Measurements from ENCODE around the gene GLT8D1.

Gene GLT8D1

DNA sequence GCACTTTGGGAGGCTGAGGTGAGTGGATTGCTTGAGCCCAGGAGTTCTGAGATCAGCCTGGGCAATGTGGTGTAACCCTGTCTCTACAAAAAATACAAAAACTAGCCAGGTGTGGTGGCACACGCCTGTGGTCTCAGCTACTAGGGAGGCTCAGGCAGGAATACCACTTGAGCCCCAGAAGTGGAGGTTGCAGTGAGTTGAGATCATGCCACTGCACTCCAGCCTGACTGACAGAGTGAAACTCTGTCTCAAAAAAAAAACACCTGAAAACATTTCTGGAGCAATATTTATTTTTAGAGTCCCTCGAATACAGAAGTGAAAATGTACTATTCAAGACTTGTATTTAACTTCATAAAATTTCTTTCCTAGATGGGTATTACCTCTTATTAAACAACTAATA, 4.9 kb upstream of the GLT8D1 start:
- no peak for DNase-seq

DNA sequence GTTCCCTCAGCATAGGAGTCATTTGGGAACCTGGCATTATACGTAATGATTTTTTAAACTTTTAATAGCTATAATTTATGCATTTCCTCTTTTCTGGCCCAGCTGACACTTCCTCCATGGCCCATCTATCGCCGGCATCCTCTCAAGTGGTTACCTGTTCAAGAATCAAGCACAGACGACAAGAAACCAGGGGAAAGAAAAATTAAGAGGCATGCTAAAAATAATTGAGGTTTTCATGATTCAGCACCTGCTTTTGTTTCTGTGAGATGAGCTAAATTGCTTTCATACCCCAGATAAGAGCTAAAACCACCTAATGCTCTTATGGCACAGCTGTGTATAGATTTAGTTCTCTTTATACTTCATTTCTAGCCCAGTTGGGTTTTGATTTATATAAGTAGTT, 2.0 kb upstream of the GLT8D1 start:
- DNase-seq: no peak

DNA sequence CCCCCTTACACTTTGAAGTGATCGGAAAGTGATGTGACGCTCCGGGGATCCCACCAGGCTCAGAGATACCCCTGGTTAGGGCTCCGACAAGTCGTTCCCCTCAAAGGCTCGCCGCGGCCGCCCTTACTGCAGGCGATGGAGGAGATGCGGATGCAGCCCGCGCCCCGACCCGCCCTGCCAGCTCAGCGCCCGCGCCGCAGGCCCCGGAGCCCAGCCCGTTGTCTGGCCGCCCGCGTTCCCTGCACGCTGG, 228 bp downstream of the GLT8D1 start:
- DNase-seq: no peak

DNA sequence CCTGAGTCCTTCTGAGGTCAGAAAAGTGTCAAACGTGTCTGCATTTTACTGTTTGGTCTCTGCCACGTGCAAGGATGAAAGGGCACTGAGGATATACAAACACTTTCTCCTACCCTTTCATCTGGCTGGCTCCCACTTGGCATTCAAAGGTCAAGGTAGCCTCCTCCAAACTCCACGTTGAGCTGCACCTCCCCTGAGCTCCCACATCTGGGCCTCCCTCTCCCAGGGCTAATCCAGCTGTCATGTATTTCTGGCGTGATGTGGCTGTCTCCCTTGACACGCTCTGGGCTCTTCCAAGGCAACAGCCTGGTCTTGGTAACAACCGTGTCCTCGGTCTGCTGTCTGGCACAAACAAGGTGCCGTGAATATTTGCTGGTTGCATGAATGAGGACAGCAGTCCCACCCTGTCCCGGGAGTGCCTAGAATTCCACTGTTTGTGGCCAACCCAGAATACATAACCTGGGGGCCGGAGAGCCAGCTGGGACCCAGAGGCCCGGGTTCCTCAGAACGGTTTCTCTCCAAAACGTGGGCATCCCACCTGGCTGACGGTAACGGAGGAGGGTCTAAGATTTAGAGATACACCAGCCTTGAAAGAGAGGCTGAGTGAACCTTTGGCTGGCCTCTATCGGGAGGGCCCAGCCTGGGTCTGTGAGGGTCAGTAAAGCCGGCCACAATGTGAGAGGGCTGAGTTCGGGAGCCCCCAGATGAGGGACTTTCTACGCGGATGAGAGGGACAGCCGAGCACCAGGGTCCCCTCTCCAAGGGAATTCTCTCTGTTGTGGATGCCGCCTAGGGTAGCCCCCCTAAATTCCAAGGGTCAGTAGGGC, 767 bp downstream of the GLT8D1 start:
- peak; percentile 23 for DNase-seq

DNA sequence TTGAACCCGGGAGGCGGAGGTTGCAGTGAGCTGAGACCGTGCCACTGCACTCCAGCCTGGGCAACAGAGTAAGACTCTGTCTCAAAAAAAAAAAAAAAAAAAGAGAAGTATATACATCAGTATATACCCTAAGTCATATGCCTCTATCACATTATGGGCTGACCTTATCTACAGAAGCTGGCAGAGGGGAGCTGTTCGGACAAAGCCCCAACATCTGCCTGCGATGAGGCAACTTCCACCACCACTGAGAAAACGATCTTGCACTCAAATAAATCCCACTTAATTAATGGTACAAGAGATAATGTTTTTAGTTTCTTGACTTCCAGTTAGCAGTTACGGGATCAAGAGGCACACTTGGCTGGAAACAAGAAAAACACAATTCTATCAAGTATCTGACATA, 2.2 kb downstream of the GLT8D1 start:
- no peak for DNase-seq

DNA sequence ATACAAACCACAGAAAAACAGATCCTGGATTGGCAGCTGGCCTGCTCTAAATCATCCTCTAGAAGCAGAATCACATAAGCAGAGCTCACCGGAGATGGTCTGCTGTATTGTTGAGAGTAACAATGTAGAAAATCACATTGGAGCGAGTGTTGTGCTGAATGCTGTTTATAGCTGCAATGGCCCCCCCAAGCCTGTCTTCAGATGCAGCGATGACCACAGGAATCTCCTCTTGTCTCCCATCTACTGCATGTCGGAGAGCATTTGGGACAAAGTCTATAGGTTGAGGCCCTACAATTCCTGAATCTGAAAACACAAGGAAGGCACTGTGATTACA, 8.0 kb downstream of the GLT8D1 start:
- no peak for DNase-seq

DNA sequence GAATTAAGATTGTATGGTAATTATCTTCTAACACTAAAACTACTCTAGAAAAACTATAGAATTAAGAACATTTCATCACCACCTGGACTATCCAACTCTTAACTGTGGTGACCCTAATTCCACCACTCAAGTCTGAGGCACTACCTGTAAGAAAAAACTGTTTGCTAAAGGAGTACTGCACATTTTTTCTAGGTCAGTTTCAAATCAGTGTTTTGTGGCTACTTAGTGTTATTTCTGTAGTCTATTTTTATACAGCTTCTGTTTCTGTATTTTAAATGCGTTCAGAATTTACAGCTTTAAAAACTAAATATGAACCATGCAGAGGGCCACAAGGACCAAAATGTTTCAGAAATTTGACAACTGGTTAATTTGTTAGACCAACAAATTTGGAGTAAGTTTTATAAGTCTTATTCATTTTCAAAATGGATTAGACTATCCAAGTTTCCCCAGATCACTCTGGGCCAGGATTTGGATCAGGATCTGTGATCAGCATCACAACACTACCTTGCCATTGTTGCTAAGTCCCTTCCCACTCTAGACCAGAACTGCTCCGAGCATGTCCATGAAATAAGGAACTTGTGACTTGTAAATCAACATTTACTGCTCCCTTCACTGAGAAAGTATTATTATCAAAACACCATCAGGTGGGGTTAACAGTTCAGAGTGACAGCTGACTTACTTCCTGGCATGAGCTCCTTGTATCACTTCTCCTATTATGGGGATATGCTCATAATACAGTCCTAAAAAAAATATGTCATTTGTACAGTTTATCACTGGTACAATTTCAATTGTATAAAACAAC, 8.6 kb downstream of the GLT8D1 start:
- DNase-seq: no peak

DNA sequence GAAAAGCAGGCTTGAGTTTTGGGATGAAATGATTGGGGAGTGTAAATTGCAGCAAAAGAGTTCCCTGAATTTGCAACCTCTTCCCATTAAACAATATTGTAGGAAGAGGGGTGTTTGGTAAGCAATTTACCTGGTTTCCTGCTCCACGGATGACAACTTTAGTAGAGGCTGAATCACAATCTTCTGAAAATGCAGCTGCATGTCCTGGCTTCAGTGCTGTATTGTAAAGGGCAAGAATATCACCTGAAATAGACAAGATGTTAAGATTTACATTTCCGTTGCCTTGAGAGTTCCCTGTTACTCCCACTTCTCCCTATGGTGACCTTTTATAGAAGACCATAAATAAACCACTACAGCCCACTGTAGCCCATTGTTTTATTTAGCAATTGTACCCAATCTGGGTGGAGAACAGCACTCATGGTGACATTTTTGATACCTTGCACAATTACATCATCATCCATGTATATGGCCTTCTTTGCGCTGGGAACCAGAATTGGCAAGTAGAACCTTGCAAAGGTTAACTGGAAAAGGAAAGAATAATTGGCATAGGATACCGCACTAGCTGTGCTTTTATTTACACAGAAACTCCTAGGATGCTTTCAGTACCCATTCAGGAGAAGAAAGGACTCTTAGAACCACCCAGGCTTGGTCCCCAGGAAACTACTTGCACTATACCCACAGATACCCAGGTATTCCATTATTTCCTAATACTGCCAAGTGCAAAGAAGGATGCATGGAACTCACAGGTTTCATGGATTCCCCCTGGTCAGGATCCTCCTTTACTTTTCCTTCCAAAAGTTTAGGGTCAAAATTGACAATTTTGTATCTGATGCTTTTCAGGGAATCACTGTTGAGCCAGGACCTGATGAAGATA, 9.6 kb downstream of the GLT8D1 start:
- no peak for DNase-seq

DNA sequence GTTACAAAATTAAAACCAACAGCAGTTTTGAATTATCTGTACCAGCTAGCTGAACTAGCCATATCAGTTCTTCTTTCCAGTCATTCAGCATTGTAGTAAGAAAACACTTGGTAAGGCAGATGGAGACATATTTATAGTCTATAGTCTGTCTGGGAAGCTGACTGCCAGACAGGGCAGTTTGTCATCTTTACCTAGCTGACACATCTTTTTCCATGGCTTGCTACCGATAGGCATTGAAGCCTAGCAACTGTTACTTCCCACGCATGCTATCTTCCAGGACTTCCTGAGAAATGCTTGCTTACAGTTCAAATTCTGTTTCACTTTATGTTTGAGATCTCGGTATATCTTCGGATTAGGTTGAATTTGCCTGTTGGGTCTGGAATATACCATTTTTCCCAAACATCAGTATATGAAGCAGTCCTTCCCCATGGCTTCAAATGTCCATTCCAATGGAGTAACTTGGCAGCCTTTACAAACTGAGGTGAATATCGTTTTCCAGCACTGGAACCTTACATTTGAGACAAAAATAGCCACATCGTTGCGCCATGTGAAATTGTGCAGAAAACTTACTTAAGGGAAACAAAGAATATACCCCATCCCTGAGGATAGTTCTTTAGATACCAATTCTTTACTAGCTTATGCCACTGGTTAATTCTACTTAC, 10.9 kb downstream of the GLT8D1 start:
- DNase-seq: no peak

DNA sequence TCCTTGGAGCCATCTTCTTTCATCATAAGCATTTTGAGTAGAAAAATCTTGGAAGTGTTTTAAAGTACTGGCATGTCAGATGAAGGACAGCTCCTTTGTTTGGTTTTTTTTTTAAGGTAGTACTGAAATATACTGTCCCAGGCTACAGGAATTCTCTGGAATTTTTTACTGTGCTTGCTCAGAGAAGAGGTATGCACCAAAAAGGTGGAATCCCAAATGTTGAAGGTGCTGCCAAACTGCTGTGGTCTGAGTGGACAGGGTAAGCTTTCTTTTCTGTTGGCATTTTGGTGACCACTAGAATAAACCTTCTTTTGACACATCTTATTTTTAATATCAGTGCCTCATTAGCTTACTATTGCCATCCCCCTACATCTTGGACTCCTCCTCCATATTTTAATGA, 12.5 kb downstream of the GLT8D1 start:
- no peak for DNase-seq

DNA sequence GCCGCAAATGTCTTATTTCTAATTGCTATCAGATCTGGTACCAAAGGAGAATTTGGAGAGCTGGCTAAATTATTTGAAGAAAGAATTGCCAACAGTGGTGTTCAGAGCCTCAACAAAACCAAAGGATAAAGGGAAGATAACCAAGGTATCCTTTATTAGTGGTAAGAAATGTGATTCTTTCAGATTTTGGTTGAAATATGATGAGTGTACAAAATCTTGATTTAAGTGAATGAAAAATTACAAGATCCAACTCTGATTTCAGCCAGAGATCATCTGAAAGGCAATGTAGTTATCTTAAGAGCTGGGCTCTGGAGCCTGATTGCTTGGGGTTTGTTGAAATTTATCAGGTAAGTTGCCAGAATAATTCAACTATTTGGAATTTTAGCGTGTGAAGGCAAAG, 15.0 kb downstream of the GLT8D1 start:
- DNase-seq: no peak

DNA sequence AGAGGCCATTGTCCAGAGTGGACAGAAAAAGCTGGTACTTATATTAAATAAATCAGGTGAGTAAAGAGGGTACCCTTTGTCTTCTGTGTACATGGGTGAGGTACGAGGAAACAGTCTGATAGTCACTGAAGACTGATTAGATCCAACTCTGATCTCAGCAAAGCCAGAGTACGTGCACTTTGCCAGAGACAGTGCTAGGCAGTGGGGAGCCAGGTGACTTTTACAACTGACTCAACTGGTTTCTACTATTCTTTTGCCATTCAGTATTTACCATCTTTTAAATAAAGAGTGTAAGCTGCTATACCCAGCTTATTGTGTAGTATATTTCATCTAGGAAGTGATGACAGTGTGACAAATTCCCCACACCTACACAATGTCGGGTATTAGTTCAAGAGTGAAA, 16.4 kb downstream of the GLT8D1 start:
- no peak for DNase-seq

DNA sequence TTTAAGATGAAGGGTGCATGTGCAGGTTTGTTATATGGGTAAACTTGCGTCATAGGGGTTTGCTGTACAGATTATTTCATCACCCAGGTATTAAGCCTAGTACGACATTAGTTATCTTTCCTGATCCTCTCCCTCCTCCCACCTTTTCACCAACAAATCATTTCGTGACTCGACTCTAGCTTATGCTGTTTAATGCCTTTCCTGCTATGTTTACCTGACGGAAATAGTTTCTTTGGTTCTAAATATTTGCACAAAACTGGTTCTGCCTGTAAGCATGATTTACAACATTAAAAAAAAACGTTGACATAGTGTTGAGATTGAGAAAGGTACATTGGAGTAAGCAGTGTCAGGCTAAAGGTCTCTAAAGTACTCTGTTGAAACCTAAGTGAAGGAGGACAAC, 17.3 kb downstream of the GLT8D1 start:
- DNase-seq: no peak

DNA sequence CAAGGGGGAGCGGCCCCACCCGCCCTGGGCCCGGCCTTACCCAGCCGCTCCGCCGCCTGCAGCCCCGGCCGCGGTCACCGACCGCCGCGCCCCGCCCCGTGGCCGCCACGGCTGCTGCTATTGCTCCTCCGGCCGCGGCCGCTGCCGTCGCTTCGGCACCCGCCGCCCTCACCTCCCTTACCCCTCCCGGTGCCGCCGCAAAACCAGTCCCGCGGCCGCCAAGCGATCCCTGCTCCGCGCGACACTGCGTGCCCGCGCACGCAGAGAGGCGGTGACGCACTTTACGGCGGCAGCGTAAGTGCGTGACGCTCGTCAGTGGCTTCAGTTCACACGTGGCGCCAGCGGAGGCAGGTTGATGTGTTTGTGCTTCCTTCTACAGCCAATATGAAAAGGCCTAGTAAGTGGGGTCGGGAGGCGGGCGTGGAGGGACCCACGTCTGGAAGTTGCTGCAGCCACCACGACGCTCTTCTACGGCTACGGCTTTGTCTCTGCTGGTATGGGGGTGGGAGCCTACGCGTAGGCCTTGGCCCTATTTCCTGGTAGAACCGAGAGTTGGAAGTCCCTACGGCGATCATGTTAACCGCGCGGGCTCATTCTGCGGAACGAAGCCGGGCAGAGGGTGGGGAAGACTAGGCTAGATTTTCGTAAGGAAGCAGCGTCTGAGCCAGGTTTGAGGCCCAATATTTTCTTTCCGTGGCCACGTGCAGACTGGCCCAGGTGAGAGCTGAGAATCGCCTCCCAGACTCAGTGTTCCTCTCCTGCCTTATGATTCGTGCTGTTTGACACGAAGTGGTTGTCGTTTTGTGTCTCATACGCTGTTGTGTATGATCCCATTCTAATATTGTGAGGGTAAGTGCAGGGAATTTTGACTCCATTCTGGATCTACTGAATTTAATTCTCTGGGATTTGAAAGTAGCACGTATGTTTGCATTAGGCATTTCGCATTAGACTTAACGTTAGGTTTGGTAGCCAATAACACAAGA, 19.6 kb downstream of the GLT8D1 start, which contains the start of the genes GNL3 and PBRM1:
Gene GNL3, plus strand, starts transcription at position 324 of the 983 bp plus-strand sequence. Its CDS starts 61 bp downstream, at position 385.
Gene PBRM1, minus strand, starts transcription at position 205 of the 983 bp plus-strand sequence.
- peak; percentile 96 for DNase-seq

DNA sequence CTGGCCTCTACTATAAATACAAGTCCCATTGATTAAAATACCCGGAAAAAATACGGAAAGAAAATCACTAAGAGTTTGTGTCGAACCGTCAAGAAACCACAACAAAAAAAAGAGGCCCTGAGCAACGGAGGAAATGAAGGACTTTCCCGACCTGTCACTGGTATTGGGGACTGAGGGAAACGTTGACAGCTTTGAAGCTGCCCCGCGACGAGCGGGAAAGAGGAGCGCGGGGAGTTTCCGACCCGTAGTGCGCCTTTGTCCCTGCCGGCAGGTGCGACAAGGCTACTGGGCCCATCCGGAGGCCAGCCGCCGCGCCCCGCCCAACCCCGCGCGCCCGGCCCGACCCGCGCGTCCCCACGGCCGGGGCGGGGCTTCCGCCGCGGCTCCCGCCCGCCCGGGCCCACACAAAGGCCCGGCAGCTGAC, 20.3 kb downstream of the GLT8D1 start:
- DNase-seq: peak; percentile 65

DNA sequence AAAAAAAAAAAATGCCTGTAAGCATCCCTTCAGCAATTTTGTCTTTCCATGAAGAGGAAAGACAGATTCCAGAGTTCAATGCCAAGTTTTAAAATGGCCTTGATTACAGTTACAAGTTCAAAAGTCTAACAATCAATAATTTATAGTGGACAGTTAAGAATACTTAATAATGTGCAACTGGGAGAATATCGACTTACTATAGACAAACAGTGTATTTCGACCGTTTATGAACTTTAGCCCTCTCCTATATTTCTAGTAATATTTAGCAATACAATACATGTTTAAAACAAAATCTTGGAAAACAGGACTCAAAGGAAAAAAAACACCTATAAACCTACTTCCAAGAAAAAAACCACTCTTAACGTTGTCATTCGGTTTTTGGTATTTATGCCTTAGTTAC, 21.4 kb downstream of the GLT8D1 start:
- DNase-seq: no peak

DNA sequence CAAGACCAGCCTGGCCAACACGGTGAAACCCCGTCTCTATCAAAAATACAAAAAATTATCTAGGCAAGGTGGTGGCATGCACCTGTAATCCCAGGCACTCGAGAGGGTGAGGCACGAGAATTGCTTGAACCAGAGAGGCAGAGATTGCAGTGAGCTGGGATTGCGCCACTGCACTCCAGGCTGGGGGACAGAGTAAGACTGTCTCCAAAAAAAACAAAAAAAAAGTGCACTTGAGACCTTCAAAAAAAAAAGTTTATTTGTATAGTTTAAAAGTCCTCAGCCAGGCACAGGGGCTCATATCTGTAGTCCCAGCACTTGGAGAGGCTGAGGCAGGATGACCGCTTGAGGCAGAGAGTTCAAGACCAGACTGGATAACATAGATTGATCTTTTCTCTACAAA, 22.0 kb downstream of the GLT8D1 start:
- DNase-seq: no peak

DNA sequence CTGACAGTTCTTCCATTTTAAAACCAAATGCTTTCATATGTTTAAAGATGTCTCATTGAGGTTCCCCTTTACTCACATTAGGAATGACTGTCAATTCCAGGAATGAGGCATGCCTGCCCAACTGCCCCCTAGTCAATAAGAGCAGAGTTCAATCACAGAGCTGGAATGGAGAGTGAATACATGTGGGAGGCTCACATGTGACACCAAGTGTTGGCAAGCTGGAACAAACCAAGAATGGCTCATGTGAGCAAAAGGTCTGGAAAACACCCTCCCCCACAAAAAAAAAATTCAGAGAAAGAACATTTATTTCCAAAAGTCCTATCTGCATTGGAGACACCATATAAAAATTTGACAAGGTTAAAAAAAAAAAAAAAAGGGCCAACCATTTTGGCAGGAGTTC, 23.6 kb downstream of the GLT8D1 start:
- DNase-seq: peak; percentile 82

DNA sequence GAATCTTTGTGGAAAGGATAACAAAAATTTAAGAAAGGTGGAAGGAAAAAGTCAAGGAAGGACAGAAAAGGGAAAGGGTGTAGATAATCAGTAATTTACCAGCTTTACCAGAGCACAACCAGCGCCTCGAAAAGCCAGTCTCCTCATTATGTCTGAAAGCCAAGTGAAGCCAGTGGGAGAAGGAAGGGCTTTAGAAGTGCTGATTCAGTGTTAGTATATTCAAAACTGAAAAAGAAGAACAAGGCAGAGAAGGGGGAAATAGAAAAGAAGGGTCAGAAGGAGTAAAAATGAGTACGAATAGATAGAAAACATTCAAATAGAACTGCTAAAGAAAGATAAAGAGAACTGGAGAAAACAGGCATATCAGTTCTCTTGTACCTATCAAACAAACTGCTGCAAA, 24.0 kb downstream of the GLT8D1 start:
- no peak for DNase-seq

DNA sequence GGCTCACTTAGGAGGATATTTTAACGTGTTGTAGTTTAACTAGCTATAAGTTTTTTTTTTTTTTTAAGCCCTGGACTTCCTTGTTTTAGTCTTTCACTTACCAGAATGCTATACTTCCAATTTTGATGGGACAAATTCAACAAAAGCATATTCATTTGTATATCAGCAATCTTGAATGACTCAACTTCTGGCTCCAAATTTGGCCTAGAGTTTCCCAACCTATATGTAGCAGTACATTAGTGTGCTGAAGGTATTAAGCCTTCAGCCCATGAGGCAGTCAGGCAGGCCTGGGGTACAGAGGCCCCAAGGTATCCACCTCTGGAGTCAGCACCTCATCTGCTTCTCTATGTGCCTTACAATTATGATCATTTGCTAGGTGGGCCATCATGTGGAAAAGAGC, 25.8 kb downstream of the GLT8D1 start:
- DNase-seq: no peak

DNA sequence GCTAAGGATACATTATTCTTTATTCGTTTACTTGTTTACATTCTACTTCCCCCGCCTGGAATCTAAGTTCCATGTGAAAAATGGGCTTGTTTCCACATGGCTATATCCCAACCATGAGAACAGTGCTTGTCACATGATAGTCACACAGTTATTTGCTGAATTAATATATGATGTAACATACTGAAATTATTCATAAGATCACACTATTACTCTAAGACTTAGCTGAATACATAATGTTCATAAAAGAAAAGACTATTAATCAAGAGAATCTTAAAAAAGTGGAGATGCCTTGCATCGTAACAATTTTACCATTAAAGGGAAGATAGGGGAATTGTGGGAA, 26.4 kb downstream of the GLT8D1 start:
- peak; percentile 51 for DNase-seq
